ENCODE data around the gene INTS3. TPM values are rescaled to one million over a fixed set of nuclear protein-coding genes. Genes with fewer than 3 reads are reported as not detected.

Gene INTS3
- total and polyA plus RNA-seq, 10 of the 15 experiments (the other 5 are each of a cell fraction or from before 2014, with no cell fraction given): 12.6 to 87.4 (median 30.8) TPM

DNA sequence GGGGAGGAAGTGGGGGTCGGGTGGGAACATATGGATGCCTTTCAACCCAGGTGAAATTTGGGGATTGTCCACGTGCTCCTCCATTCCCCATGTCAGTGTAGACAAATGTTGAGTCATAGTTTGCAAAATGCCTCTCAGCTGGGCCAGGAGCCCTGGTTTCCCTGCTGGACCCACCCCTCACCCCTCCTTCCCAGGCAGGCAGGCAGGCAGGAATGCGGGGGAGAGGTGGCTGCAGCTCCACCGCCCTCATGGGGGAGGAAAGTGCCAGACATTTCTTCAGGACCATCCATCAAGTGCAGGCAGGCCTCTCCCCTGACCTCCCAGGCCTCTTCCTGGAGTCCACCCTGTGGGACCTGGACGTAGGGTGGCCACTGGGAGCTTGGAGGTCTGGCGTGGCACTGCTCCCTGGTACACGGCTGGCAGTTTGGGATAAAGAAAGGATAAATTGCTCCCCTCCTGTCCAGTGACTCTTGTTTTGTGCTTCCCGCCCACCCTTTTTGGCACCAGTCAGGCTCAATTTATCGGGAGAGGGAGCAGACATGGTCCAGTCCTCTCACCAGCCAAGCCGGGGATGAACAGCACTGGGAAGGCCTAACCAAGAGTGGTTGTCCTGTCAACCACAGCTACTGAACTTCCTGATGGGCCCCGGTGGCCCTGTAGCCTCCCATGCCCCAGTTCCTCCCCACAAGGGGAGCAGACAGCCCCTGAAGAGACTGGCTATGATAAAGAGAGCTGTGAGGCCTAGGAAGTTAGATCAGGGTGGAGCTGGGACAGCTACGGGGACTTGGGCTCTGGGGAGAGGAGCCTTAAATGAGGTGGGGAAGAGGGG lies 30.4 kb upstream of the INTS3 start (continued):
- TF ChIP-seq, protein P1, sequence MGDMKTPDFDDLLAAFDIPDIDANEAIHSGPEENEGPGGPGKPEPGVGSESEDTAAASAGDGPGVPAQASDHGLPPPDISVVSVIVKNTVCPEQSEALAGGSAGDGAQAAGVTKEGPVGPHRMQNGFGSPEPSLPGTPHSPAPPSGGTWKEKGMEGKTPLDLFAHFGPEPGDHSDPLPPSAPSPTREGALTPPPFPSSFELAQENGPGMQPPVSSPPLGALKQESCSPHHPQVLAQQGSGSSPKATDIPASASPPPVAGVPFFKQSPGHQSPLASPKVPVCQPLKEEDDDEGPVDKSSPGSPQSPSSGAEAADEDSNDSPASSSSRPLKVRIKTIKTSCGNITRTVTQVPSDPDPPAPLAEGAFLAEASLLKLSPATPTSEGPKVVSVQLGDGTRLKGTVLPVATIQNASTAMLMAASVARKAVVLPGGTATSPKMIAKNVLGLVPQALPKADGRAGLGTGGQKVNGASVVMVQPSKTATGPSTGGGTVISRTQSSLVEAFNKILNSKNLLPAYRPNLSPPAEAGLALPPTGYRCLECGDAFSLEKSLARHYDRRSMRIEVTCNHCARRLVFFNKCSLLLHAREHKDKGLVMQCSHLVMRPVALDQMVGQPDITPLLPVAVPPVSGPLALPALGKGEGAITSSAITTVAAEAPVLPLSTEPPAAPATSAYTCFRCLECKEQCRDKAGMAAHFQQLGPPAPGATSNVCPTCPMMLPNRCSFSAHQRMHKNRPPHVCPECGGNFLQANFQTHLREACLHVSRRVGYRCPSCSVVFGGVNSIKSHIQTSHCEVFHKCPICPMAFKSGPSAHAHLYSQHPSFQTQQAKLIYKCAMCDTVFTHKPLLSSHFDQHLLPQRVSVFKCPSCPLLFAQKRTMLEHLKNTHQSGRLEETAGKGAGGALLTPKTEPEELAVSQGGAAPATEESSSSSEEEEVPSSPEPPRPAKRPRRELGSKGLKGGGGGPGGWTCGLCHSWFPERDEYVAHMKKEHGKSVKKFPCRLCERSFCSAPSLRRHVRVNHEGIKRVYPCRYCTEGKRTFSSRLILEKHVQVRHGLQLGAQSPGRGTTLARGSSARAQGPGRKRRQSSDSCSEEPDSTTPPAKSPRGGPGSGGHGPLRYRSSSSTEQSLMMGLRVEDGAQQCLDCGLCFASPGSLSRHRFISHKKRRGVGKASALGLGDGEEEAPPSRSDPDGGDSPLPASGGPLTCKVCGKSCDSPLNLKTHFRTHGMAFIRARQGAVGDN (IDR thresholded peaks at IDR 0.05): no peak
- TF ChIP-seq TBL1XR1 (IDR thresholded peaks at IDR 0.05; ENCODE audit: low read depth, low read length) (no peak), POU2F2 (IDR thresholded peaks at IDR 0.05; ENCODE audit: borderline replicate concordance, low read depth, low read length) (no peak), POLR2A (IDR thresholded peaks at IDR 0.05; ENCODE audit: low read depth, low read length) (no peak), BCL3 (IDR thresholded peaks at IDR 0.05; ENCODE audit: borderline replicate concordance, insufficient read depth, low read depth, low read length, poor library complexity, severe bottlenecking) (no peak), RB1 (IDR thresholded peaks at IDR 0.05; ENCODE audit: borderline replicate concordance) (no peak), ZNF24 (IDR thresholded peaks at IDR 0.05) (no peak), ASH2L (IDR thresholded peaks at IDR 0.05; ENCODE audit: borderline replicate concordance, low read depth) (no peak), ZZZ3 (IDR thresholded peaks at IDR 0.05; ENCODE audit: control insufficient read depth, insufficient read length, low read depth) (no peak), MYB (IDR thresholded peaks at IDR 0.05; ENCODE audit: borderline replicate concordance, low read depth, low read length) (no peak), ESRRA (IDR thresholded peaks at IDR 0.05; ENCODE audit: low read length) (no peak), NR2C1 (IDR thresholded peaks at IDR 0.05) (no peak), SUZ12 (IDR thresholded peaks at IDR 0.05; ENCODE audit: unreplicated experiment) (no peak)

All from GM12878 (cell line).